ENCODE data around the gene CCDC187.

The CCDC187 gene

DNA sequence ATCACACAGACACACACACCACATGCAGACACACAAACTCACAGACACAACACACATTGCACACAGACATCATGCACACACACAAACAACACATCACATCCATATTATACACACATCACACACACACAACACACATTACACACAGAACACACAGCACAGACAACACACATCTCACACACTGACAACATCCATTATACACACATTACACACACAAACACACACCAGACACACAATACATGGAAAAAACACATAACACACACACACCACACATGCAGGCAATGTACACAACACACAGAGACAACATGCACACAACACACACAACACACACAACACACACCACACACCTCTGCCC, 4.8 kb upstream of the CCDC187 start:
- Mint-ChIP-seq H3K4me1 (ENCODE audit: low read depth) (no peaks in the 10 kb centered on the region), H3K9me3 (no peaks in the 10 kb centered on the region), H3K36me3 (ENCODE audit: low read depth) (no peaks in the 10 kb centered on the region), H3K27me3 (peaks cover 6% of the 10 kb centered on the region), H3K27ac (no peak overlapping the region), H3K4me3 (no peak overlapping the region)
- intact Hi-C loops (cut with micrococcal nuclease) = no loop called here

DNA sequence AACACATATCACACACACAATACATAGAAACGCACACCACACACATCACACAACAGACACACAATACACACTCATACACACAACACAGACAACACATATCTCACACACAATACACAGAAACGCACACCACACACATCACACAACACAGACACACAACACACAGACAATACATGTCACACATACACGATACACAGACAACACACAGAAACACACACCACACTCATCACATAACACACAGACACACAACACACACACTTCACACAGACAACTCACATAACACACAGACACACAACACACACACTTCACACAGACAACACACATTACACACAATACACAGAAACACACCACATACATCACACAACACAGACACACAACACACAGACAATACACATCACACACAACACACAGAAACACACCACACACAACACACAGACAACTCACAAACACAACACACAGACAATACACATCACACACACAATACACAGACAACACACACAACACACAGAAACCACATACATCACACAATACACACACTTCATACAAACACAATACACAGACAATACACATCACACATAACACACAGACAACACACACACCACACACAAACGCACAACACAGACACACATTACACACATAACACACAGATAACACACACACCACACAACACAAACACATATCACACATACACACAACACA, 4.3 kb upstream of the CCDC187 start:
- Mint-ChIP-seq H3K36me3 (ENCODE audit: low read depth) (no peaks in the 10 kb centered on the region), H3K4me3 (no peak overlapping the region), H3K27ac (no peak overlapping the region), H3K27me3 (peaks cover 6% of the 10 kb centered on the region), H3K4me1 (ENCODE audit: low read depth) (no peaks in the 10 kb centered on the region), H3K9me3 (no peaks in the 10 kb centered on the region)
- intact Hi-C loops (cut with micrococcal nuclease) = no loop called here

DNA sequence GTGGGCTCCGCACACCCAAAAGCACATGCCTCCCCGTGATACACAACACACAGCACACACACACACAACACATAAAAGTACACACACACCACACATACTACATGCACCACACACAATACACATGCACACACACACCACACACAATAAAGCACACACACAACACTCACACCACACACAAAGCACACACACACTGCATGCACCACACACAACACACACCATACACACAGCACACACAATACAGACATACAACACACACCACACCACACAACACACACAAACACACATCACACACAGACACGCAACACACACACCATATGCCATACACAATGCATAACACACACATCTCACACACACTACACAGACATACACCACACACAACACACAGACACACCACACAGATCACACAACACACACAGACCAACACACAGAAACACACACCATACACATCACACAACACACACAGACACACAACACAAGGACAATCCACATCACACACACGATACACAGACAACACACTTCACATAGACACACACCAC, 3.4 kb upstream of the CCDC187 start:
- intact Hi-C loops (cut with micrococcal nuclease) = no loop called here
- no peaks in the 10 kb centered on the region for H3K9me3 Mint-ChIP-seq
- H3K27ac Mint-ChIP-seq = no peak overlapping the region
- H3K4me1 Mint-ChIP-seq (ENCODE audit: low read depth) = no peaks in the 10 kb centered on the region
- H3K4me3 Mint-ChIP-seq = no peak overlapping the region
- no peaks in the 10 kb centered on the region for H3K36me3 Mint-ChIP-seq (ENCODE audit: low read depth)
- H3K27me3 Mint-ChIP-seq = peaks cover 7% of the 10 kb centered on the region

DNA sequence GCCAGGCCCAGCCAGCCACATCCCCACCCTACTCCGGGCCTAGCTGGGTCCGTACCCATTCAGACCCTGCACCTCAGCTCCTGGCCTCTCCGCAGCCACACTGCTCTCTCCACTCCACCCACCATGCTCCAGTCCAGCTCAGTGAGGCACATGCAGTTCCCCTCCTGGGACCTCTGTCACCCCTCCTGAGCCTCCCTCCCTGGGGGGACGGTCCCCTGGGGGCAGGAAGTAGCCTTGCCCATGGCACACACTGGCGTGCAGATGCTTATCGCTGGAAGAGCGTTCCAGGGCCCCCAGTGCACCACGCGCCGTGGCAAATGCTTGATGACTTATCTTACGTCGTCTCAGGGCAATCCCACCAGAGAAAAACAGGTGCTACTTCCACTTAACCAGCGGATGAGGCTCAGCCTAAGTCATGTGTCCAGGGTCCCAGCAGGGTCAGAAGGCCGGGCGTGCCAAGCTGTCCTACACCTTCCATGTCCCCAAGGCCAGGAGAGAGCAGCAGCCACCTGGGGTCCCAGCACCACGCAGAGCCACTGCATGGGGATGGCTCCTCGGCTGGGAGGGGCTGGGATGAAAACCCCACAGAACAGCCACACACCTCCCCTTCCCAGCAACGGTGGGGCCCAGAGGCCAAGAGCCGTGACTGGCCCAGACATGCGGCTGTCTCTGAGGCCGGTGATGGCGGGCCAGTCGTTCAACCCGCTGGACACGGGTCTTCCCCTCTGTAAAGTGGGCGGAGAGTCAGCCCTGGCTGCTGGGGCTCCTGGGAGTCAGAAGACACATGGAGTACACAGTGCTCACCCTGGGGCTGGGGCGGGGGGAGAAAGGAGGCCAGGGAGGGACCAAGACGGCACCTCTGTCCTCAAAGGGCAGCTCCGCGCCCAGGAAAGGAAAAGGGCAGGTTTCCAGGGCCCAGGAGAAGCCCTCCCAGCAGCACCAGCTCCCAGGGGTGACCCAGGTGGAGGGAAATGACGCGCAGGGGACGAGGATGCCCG, 2.6 kb upstream of the CCDC187 start:
- no peaks in the 10 kb centered on the region for H3K4me1 Mint-ChIP-seq (ENCODE audit: low read depth)

DNA sequence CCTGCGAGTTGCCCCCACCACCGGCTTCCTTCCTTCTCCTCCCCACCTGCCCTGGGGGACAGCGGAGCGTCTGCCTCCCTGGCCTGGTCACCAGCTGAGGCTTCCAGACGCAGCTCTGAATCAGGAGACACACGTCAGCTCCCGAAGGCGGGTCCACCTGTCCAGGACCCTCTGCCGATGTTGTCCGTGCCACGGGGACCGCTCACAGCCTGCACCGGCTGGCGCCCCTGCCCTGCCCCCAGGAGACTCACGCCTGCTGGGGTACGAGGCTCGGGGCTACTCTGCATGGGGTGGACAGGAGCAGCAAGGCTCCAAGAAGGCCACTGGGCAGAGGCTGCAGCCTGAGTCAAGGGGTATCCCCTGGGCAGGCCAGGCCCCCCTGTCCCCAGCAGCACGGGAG, 1.9 kb upstream of the CCDC187 start:
- H3K36me3 Mint-ChIP-seq (ENCODE audit: low read depth) = no peaks in the 10 kb centered on the region
- no peaks in the 10 kb centered on the region for H3K4me1 Mint-ChIP-seq (ENCODE audit: low read depth)
- no peak overlapping the region for H3K27ac Mint-ChIP-seq
- H3K27me3 Mint-ChIP-seq = peaks cover 5% of the 10 kb centered on the region
- intact Hi-C loops (cut with micrococcal nuclease) = no loop called here
- H3K9me3 Mint-ChIP-seq = no peaks in the 10 kb centered on the region
- H3K4me3 Mint-ChIP-seq = no peak overlapping the region

More for the DNA sequence above, 2.6 kb upstream of the CCDC187 start:
- peaks cover 7% of the 10 kb centered on the region for H3K27me3 Mint-ChIP-seq
- H3K27ac Mint-ChIP-seq = no peak overlapping the region
- no peaks in the 10 kb centered on the region for H3K36me3 Mint-ChIP-seq (ENCODE audit: low read depth)
- intact Hi-C loops (cut with micrococcal nuclease) = no loop called here
- H3K9me3 Mint-ChIP-seq = no peaks in the 10 kb centered on the region
- no peak overlapping the region for H3K4me3 Mint-ChIP-seq

DNA sequence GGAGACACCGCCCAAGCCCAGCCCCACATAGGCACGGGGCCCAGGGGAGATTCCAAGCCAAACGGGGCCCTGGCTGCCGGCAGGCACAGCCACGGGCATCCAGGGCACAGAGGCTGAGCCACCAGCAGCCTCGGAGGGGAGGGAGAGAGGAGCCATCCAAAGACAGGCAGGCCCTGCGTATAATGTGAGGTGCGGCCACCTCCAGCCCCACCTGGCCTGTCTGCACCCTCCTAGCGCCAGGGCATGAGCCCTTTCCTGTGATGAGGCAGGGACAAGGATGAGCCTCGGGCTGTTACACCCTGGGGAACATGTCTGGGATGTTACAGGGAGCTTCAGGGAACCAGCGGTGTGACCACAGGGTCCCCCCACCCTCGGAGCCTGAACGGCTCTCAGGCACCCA, 1.1 kb upstream of the CCDC187 start:
- Mint-ChIP-seq H3K4me3 (no peak overlapping the region), H3K36me3 (ENCODE audit: low read depth) (no peaks in the 10 kb centered on the region)

DNA sequence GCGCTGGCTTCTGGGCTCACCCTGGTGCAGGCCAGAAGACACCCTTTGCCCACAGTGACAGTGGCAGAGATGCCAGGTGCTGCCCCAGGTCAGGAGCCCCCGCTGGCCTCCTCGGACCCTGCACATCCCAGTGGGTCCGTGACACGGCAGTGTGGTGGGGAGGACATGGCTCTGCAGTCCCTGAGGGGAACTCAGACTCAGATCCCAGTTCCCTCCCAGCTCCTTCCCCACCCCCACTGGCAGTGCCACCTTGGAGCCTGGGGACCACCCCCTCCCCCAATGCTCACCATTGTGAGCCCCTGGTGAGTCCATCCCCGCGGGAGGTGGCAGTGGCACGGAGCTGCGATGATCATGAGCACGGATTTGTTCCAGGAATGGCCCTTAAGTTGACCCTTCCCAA, 562 bp upstream of the CCDC187 start:
- Mint-ChIP-seq H3K4me3 (no peak overlapping the region), H3K9me3 (no peaks in the 10 kb centered on the region), H3K27ac (no peak overlapping the region), H3K27me3 (peaks cover 11% of the 10 kb centered on the region), H3K36me3 (ENCODE audit: low read depth) (no peaks in the 10 kb centered on the region), H3K4me1 (ENCODE audit: low read depth) (no peaks in the 10 kb centered on the region)
- intact Hi-C loops (cut with micrococcal nuclease) = no loop called here

More for the DNA sequence above, 1.1 kb upstream of the CCDC187 start:
- intact Hi-C loops (cut with micrococcal nuclease) = no loop called here
- Mint-ChIP-seq H3K4me1 (ENCODE audit: low read depth) (no peaks in the 10 kb centered on the region), H3K9me3 (no peaks in the 10 kb centered on the region), H3K27me3 (peaks cover 6% of the 10 kb centered on the region), H3K27ac (no peak overlapping the region)

DNA sequence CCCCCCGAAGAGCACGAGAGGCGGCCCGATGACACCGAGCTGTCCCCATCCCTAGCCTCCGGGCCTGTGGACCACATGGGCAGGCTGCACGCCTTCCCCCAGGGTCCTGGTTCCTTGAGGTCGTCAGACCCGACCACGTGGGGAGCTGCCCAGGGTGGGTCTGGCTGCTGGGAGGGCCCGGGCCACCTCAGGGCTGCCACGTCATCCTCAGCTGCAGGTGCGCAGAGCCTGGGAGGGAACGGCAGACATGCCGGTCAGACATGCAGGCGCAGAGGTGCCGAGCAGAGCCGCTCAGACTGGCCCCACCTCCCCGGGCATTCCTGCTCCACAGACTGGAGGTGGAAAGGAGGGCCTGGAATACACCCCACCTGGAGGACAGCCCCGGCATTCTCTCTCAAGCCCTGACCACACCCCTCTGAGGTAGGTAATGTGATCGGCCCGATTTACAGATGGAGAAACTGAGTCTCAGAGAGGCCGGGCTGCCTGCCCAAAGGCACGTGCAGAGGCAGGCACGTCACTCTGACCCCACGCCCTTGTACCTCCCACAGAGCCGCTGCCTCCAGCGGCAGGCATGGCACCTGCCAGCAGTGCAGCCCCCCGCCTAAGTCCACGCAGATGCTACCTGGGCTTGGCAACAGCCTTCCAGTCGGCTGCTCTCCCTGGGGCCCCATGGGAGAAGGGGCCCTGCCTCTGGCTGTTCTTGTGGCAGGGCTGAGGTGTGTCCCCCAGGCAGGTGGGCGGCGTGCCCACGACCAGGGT, 649 bp downstream of the CCDC187 start:
- Mint-ChIP-seq H3K36me3 (ENCODE audit: low read depth) (no peaks in the 10 kb centered on the region), H3K4me3 (no peak overlapping the region), H3K27me3 (peaks cover 11% of the 10 kb centered on the region), H3K4me1 (ENCODE audit: low read depth) (no peaks in the 10 kb centered on the region), H3K9me3 (no peaks in the 10 kb centered on the region), H3K27ac (no peak overlapping the region)
- intact Hi-C loops (cut with micrococcal nuclease) = no loop called here

DNA sequence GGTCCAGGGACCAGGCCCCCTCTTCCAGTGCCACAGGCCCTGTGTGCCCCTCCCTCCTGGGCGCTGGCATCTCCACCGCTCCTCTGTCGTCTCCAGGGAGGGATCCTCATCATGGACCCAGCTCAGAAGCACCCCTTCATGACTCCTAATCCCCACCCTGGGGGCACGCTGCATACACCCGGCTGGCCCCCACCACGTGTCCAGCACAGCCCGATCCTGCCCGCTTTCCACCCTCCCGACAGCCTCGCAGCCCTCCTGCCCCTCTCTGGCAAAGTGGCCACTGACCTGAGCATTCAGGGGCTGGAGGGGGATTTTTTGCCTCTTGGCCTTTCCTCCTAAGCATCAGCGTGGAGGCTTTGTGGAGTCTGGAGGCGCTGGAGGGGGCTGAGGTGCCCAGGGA, 1.4 kb downstream of the CCDC187 start:
- Mint-ChIP-seq H3K4me1 (ENCODE audit: low read depth) (no peaks in the 10 kb centered on the region), H3K27me3 (peaks cover 11% of the 10 kb centered on the region), H3K27ac (no peak overlapping the region), H3K9me3 (no peaks in the 10 kb centered on the region), H3K36me3 (ENCODE audit: low read depth) (no peaks in the 10 kb centered on the region), H3K4me3 (no peak overlapping the region)
- intact Hi-C loops (cut with micrococcal nuclease) = no loop called here

DNA sequence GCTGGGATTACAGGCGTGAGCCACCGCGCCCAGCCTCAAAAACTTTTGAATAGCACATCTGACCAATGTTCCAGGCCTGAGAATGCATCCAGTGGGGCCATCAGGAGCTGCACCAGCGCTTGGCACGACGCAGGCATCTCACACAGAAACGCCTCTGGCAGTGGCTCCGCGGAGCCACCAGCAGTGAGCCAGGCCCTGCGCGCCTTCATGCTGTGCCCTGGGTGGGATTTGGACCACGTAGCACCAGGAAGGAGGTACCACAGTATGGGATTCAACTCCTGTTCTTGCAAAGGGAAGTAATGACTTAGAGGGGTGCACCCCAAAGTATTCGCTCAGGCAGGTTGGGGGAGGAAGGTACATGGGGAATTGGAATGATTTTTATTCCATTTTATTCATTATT, 3.0 kb downstream of the CCDC187 start:
- peaks cover 11% of the 10 kb centered on the region for H3K27me3 Mint-ChIP-seq
- no peak overlapping the region for H3K27ac Mint-ChIP-seq
- H3K4me3 Mint-ChIP-seq = no peak overlapping the region
- H3K36me3 Mint-ChIP-seq (ENCODE audit: low read depth) = no peaks in the 10 kb centered on the region
- no peaks in the 10 kb centered on the region for H3K9me3 Mint-ChIP-seq
- no peaks in the 10 kb centered on the region for H3K4me1 Mint-ChIP-seq (ENCODE audit: low read depth)
- intact Hi-C loops (cut with micrococcal nuclease) = no loop called here

DNA sequence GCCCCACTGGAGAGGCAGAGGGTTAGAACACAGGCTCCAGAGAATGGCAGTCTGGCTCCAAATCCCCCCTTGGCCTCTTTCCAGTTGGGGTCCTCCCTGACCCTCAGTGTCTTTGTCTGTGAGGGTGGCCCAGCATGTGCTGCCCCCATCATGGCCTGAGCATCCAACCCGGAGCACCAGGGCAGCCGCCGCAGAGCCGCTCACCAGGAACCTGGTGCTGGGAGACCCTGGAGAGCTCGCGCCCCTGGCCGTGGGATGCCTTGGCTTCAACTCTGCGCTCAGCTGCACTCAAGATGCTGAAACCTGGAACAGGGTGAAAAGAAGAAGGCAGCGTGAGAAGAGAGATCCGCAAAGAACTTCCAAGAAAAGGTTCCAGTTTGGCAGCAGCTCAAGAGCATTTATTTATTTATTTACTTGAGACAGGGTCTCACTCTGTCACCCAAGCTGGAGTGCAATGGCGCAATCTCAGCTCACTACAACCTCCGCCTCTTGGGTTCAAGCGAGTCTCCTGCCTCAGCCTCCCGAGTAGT, 3.8 kb downstream of the CCDC187 start:
- H3K4me1 Mint-ChIP-seq (ENCODE audit: low read depth) = no peaks in the 10 kb centered on the region
- H3K27me3 Mint-ChIP-seq = peaks cover 7% of the 10 kb centered on the region
- no peaks in the 10 kb centered on the region for H3K9me3 Mint-ChIP-seq
- intact Hi-C loops (cut with micrococcal nuclease) = no loop called here
- no peak overlapping the region for H3K4me3 Mint-ChIP-seq
- H3K36me3 Mint-ChIP-seq (ENCODE audit: low read depth) = no peaks in the 10 kb centered on the region
- no peak overlapping the region for H3K27ac Mint-ChIP-seq

DNA sequence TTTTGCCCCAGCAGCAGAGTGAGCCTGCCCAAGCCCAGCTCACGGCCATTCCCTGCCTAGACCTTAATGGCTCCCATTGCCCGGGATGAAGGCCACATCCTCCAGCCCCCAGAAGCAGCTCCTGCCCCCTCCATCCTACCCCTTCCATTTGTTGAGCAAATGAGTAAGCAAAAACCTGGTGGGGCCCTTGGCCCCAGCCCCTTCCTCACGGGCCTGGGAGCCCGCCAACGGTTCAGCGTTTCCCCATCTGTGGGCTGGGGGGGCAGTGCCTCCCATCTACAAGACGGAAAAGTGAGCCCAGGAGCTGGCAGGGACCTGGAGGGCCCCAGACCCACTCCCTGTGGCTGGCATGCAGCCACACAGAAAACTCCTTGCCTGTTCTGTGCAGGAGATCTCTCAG, 4.4 kb downstream of the CCDC187 start:
- Mint-ChIP-seq H3K36me3 (ENCODE audit: low read depth) (no peaks in the 10 kb centered on the region), H3K4me1 (ENCODE audit: low read depth) (no peaks in the 10 kb centered on the region)
- intact Hi-C loops (cut with micrococcal nuclease) = no loop called here

DNA sequence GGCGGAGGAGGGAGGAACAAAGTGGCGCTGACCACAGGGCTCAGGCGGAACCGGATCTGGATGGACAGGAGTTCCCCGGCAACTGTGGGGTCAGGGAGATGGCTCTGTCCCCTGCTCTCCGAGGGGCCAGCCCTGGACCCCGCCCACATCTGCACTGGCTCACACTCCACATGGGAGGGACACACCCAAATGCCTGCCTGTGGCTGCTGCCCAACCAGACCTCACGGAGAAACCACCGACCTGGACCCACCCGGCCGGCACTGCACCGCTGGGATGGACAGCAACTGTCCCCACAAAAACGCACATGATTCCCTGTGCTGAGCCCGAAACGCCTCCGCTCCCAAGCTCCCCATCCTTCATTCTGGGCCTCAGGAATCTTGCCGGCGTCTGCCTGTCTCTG, 4.8 kb downstream of the CCDC187 start:
- H3K4me1 Mint-ChIP-seq (ENCODE audit: low read depth) = no peaks in the 10 kb centered on the region
- H3K36me3 Mint-ChIP-seq (ENCODE audit: low read depth) = no peaks in the 10 kb centered on the region
- no peaks in the 10 kb centered on the region for H3K9me3 Mint-ChIP-seq
- H3K27me3 Mint-ChIP-seq = peaks cover 7% of the 10 kb centered on the region
- intact Hi-C loops (cut with micrococcal nuclease) = no loop called here
- no peak overlapping the region for H3K4me3 Mint-ChIP-seq
- no peak overlapping the region for H3K27ac Mint-ChIP-seq

More for the DNA sequence above, 4.4 kb downstream of the CCDC187 start:
- peaks cover 7% of the 10 kb centered on the region for H3K27me3 Mint-ChIP-seq
- no peak overlapping the region for H3K27ac Mint-ChIP-seq
- H3K9me3 Mint-ChIP-seq = no peaks in the 10 kb centered on the region
- no peak overlapping the region for H3K4me3 Mint-ChIP-seq

Data from dendritic cell treated with granulocyte-macrophage colony-stimulating factor and Interleukin-4, amounts not matched to agents 40 ng/mL and 50 ng/mL, for 4 days (primary cell).